Endothelial cell of umbilical vein (primary cell): ENCODE results near the gene ARFIP1. TPM values are rescaled to one million over a fixed set of nuclear protein-coding genes. Genes with fewer than 3 reads are reported as not detected.

Source experiments
- BruUV-seq: library from RNA; stranded (reverse); fragments of 400-500 nt; replicated peaks from 2 replicates; lab custom pipeline; 2021; lab: Mats Ljungman, UMichigan
- CTCF ChIA-PET: fragments of 300-600, 350-600 bp; sonication (Branson Sonifier 250); formaldehyde crosslinking; loops from one replicate; lab custom pipeline; 2021; ENCODE audit warnings: antibody characterized with exemption, inconsistent platforms; lab: Charles Lee
- POLR2A ChIA-PET: fragments of 300-600, 350-600 bp; sonication (Branson Sonifier 250); formaldehyde crosslinking; loops from one replicate; lab custom pipeline; 2021; ENCODE audit warnings: antibody characterized with exemption, inconsistent platforms; lab: Charles Lee
- DNase-seq: peaks from one replicate; pipeline ENCODE4 v3.0.0-alpha.2; 2011; ENCODE audit warnings: low read depth, low spot score
- FAIRE-seq: peaks from 2 replicates; lab custom pipeline; 2011; peaks lifted over from hg19 to GRCh38; lab: Jason Lieb, UNC
- H2AFZ ChIP-seq: 2 replicates; pipeline ENCODE4 v1.6.0; 2012; ENCODE audit warnings: low read depth, low read length, control low read depth, inconsistent platforms
- H3K27ac ChIP-seq: 2 replicates; pipeline ENCODE4 v1.5.1; 2011; ENCODE audit warnings: low read depth, mild to moderate bottlenecking, control low read depth, low read length, moderate library complexity; ENCODE audit not compliant: insufficient read depth
- H3K27me3 ChIP-seq, 2 experiments: 2 replicates each; pipeline versions ENCODE4 v1.6.0 to v1.6.1; 2011; ENCODE audit warnings: low read length in 2 of 2, mixed read lengths in 1 of 2; ENCODE audit not compliant: control insufficient read depth in 2 of 2, insufficient read depth in 2 of 2
- H3K36me3 ChIP-seq, 2 experiments: 2 replicates in 1 of 2; 3 replicates in 1 of 2; pipeline ENCODE4 v1.5.1; 2011; ENCODE audit warnings: low read length in 2 of 2, mild to moderate bottlenecking in 1 of 2, moderate library complexity in 1 of 2; ENCODE audit not compliant: control insufficient read depth in 2 of 2, insufficient read depth in 2 of 2; ENCODE audit errors: extremely low read depth in 1 of 2
- H3K4me1 ChIP-seq: 3 replicates; pipeline ENCODE4 v1.5.1; 2011; ENCODE audit warnings: mild to moderate bottlenecking, low read length; ENCODE audit not compliant: control insufficient read depth, insufficient read depth; ENCODE audit errors: extremely low read depth
- H3K4me2 ChIP-seq: 2 replicates; pipeline ENCODE4 v1.6.1; 2011; ENCODE audit warnings: low read length, control low read depth, mixed read lengths; ENCODE audit not compliant: insufficient read depth
- H3K4me3 ChIP-seq, 3 experiments: fragments of 200-600 bp in 1 of 3; sonication (generic), shearing (Covaris generic) in 1 of 3; replicated peaks in 1 of 3; 2 replicates each; pipeline ENCODE4 v1.5.1; 2011 to 2016; ENCODE audit warnings: control low read depth in 3 of 3, low read length in 3 of 3, mild to moderate bottlenecking in 2 of 3, inconsistent platforms in 1 of 3, low read depth in 1 of 3, moderate library complexity in 1 of 3; ENCODE audit not compliant: insufficient read depth in 1 of 3
- H3K79me2 ChIP-seq: 2 replicates; pipeline ENCODE4 v1.6.0; 2012; ENCODE audit warnings: low read length, inconsistent platforms; ENCODE audit not compliant: control insufficient read depth, insufficient read depth
- H3K9ac ChIP-seq: replicated peaks from 2 replicates; pipeline ENCODE3; 2011; ENCODE audit warnings: low read length, control low read depth; ENCODE audit not compliant: insufficient read depth; ENCODE audit errors: extremely low read depth
- H3K9me1 ChIP-seq: replicated peaks from 3 replicates; pipeline ENCODE4 v1.6.0; 2011; ENCODE audit warnings: mild to moderate bottlenecking, low read length; ENCODE audit not compliant: control insufficient read depth, insufficient read depth; ENCODE audit errors: extremely low read depth
- H3K9me3 ChIP-seq: replicated peaks from 2 replicates; pipeline ENCODE4 v1.5.1; 2012; ENCODE audit warnings: low read length, inconsistent platforms; ENCODE audit not compliant: control insufficient read depth, insufficient read depth
- H4K20me1 ChIP-seq: replicated peaks from 2 replicates; pipeline ENCODE3; 2011; ENCODE audit warnings: mild to moderate bottlenecking, low read length; ENCODE audit not compliant: control insufficient read depth, insufficient read depth; ENCODE audit errors: extremely low read depth
- CTCF ChIP-seq, 2 donors: IDR thresholded peaks; 1 replicate in 1 of 2; 2 replicates in 1 of 2; pipeline ENCODE4 v1.5.1; 2011; ENCODE audit warnings: low read length in 2 of 2, mild to moderate bottlenecking in 2 of 2, moderate library complexity in 2 of 2, control low read depth in 1 of 2, inconsistent platforms in 1 of 2, low read depth in 1 of 2; ENCODE audit not compliant: insufficient read depth in 1 of 2; ENCODE audit errors: extremely low read depth in 1 of 2
- EZH2 ChIP-seq: IDR thresholded peaks from 2 replicates; pipeline ENCODE4 v1.6.1; 2012; ENCODE audit warnings: borderline replicate concordance, low read depth, mild to moderate bottlenecking, moderate library complexity, low read length, inconsistent platforms; ENCODE audit not compliant: severe bottlenecking
- FOS ChIP-seq: IDR thresholded peaks from 2 replicates; pipeline ENCODE4 v1.6.1; 2011; ENCODE audit warnings: mild to moderate bottlenecking, low read length, moderate library complexity, borderline replicate concordance; ENCODE audit not compliant: insufficient read depth
- GATA2 ChIP-seq: IDR thresholded peaks from 2 replicates; pipeline ENCODE4 v1.7.0; 2011; ENCODE audit warnings: low read depth, mild to moderate bottlenecking, moderate library complexity, mixed read lengths, low read length; ENCODE audit not compliant: insufficient read length, insufficient read depth
- JUN ChIP-seq: IDR thresholded peaks from 2 replicates; pipeline ENCODE4 v1.6.1; 2011; ENCODE audit warnings: borderline replicate concordance, low read depth; ENCODE audit not compliant: insufficient read length, insufficient read depth
- MYC ChIP-seq: IDR thresholded peaks from one replicate; pipeline ENCODE4 v1.6.1; 2011; ENCODE audit warnings: mild to moderate bottlenecking, low read depth, low read length
- POLR2A ChIP-seq: IDR thresholded peaks from 2 replicates; pipeline ENCODE4 v1.6.1; 2012; ENCODE audit warnings: low read depth, mild to moderate bottlenecking, control low read depth, low read length
- POLR2AphosphoS5 ChIP-seq: IDR thresholded peaks from 2 replicates; pipeline ENCODE4 v1.6.1; 2012; ENCODE audit warnings: low read depth, mild to moderate bottlenecking, control low read depth, low read length, moderate library complexity; ENCODE audit not compliant: insufficient read depth
- dilution Hi-C: fragments of 300-500 bp; cut with MboI; formaldehyde crosslinking; loops from one replicate; pipeline ENCODE4 v1.15.0; 2019; ENCODE audit warnings: low sequenced_read_pairs; ENCODE audit not compliant: extremely low pct_ligation_motif_present
- intact Hi-C: fragments of 100-400 bp; cut with micrococcal nuclease; formaldehyde crosslinking; loops from one replicate; pipeline ENCODE4 v1.10.0; 2022
- polyA plus RNA-seq, 4 experiments: library from polyadenylated mRNA; depleted of rRNA in 3 of 4; stranded (reverse) in 3 of 4; unstranded in 1 of 4; fragments of >200 nt; gene quantifications; 2 replicates each; pipeline versions ENCODE4 v1.2.1 to v1.2.3, GENCODE V29; 2011 to 2012; ENCODE audit warnings: missing spikeins in 1 of 4
- total RNA-seq: library from RNA; stranded (reverse); gene quantifications from 2 replicates; pipeline ENCODE4 v1.2.3, GENCODE V29; 2021
- TF ChIP-seq, protein P1 (sequence below): IDR thresholded peaks from 2 replicates; pipeline ENCODE4 v1.6.1; 2011; ENCODE audit not compliant: insufficient read depth, insufficient read length

ARFIP1 gene
- total and polyA plus RNA-seq, 2 donors (not counting 3 experiments of a cell fraction or from before 2014, with no cell fraction given) = 10.0 to 24.2 TPM

- peaks cover 57% of the 10 kb centered on the region for H3K79me2 ChIP-seq
- H3K4me2 ChIP-seq = no peak overlapping the region
- CTCF ChIA-PET = interaction anchor here (1.3 kb wide), 1 partner anchor 342 kb away, joined by 3 read pairs; no protein-coding TSS in a partner anchor
- no peak overlapping the region for H3K4me3 ChIP-seq
- peak; percentile 38 for FAIRE-seq
- H3K9me1 ChIP-seq = no peaks in the 10 kb centered on the region
- POLR2A ChIA-PET = no interaction called here
- H2AFZ ChIP-seq = no peak overlapping the region
- DNase-seq = no peak
- TF ChIP-seq POLR2A (no peak), GATA2 (no peak), JUN (no peak), MYC (no peak), POLR2AphosphoS5 (no peak), FOS (no peak)
- intact Hi-C loops = no loop called here
- H3K36me3 ChIP-seq = no peaks in the 10 kb centered on the region
- peaks cover 13% of the 10 kb centered on the region for H3K4me1 ChIP-seq
- H4K20me1 ChIP-seq = peaks cover 4% of the 10 kb centered on the region
- H3K27ac ChIP-seq = no peak overlapping the region
- H3K9me3 ChIP-seq = no peaks in the 10 kb centered on the region
- H3K9ac ChIP-seq = no peak overlapping the region
- dilution Hi-C loops = no loop called here
- BruUV-seq = no TSS peak
- no peaks in the 10 kb centered on the region for H3K27me3 ChIP-seq
Observed at GRCh38 chr4:152785639-152786615, 6.2 kb downstream of the ARFIP1 start.

- no peaks in the 10 kb centered on the region for H3K9me3 ChIP-seq
- no peak for TF ChIP-seq EZH2
- no peak for TF ChIP-seq JUN
- TF ChIP-seq, protein P1, sequence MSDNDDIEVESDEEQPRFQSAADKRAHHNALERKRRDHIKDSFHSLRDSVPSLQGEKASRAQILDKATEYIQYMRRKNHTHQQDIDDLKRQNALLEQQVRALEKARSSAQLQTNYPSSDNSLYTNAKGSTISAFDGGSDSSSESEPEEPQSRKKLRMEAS = no peak
- TF ChIP-seq CTCF (IDR thresholded peaks at IDR 0.05; ENCODE audit: extremely low read depth in 1 of 2, insufficient read depth in 1 of 2, low read depth in 1 of 2, low read length in 2 of 2) = no peak
- peaks cover 4% of the 10 kb centered on the region for H4K20me1 ChIP-seq
- no peak for DNase-seq
- no peaks in the 10 kb centered on the region for H3K36me3 ChIP-seq
- no peak overlapping the region for H3K27ac ChIP-seq
- FAIRE-seq = no peak
- ChIA-PET CTCF (no interaction called here), POLR2A (no interaction called here)
- H3K9me1 ChIP-seq = no peaks in the 10 kb centered on the region
- peaks cover 10% of the 10 kb centered on the region for H3K4me1 ChIP-seq
- H3K9ac ChIP-seq = no peak overlapping the region
- H3K4me2 ChIP-seq = no peak overlapping the region
- no peak overlapping the region for H2AFZ ChIP-seq
- H3K4me3 ChIP-seq = no peak overlapping the region
- no peaks in the 10 kb centered on the region for H3K27me3 ChIP-seq
- dilution Hi-C loops = no loop called here
- no TSS peak for BruUV-seq
- intact Hi-C loops = no loop called here
- H3K79me2 ChIP-seq = peaks cover 51% of the 10 kb centered on the region
Observed at GRCh38 chr4:152786627-152787026, 6.9 kb downstream of the ARFIP1 start.
